Measurements from ENCODE around the gene PGAM1.

DNA sequence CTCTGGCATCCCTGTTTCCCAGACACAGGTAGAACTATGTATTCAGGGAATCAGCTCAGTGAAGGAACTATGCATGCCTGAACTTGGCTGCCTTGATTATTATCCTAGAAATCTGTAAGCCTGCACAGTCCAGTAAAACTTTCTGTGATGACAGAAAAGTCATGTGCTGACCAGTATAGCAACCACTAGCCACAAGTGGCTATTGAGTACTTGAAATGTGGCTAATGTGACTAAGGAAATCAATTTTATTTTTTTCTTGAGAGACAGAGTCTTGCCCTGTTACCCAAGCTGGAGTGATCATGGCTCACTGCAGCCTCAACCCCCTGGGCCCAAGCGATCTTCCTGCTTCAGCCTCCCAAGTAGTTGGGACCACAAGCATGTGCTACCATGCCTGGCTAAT, 16.3 kb downstream of the PGAM1 start:
- no peak for TF ChIP-seq POLR2A (IDR thresholded peaks at IDR 0.05; ENCODE audit: low read depth, low read length)
- no peak for TF ChIP-seq PAX5 (IDR thresholded peaks at IDR 0.05; ENCODE audit: insufficient read depth, low read length, severe bottlenecking)
- TF ChIP-seq POLR2AphosphoS5 (IDR thresholded peaks at IDR 0.05; ENCODE audit: low read depth, low read length): no peak
- TF ChIP-seq TAF1 (IDR thresholded peaks at IDR 0.05; ENCODE audit: low read depth, low read length): no peak
